ENCODE data around the gene FBXL14.

DNA sequence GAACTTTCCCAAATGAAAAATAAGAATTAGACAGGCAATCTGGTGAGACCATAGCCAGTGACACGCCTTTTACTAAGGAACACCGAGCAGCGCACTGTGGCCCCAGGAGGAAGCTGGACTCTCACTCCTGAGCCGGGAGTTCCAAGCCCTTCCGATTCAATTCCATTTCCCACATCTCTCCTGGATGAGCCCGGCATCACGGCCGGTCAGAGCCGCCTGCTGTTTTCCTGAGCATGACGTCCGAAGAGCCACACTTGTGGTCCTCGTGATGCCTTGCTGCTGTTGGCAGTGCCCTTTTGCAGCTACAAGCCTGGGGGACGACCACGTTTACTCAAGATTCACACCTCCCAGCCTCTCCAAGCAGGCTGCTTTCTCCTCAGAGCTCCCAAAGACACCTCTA, 40.8 kb downstream of the FBXL14 start:
- TF ChIP-seq POLR2A (IDR thresholded peaks at IDR 0.05; ENCODE audit: low read length) (no peak), GATA1 (IDR thresholded peaks at IDR 0.05; ENCODE audit: low read depth, low read length) (no peak)
